OCI-M2 (cell line): ENCODE results near the gene ITCH.
"Not testable (repeated sequence)": the region's sequence is repeated elsewhere in the genome, so short reads cannot be mapped to it uniquely, and the experiment has no call there.

Experiments used
- DNase-seq: peaks from one replicate; lab custom pipeline; 2025; ENCODE audit not compliant: unreplicated experiment; lab: John Stamatoyannopoulos, UW

Gene ITCH

GRCh38 chr20:34377072-34377847 is 14.2 kb downstream of the ITCH start:
- DNase-seq, result no peak

GRCh38 chr20:34382174-34382573 is 19.1 kb downstream of the ITCH start:
- no peak for DNase-seq

GRCh38 chr20:34382877-34383455 is 19.9 kb downstream of the ITCH start:
- not testable (repeated sequence) for DNase-seq

DNA sequence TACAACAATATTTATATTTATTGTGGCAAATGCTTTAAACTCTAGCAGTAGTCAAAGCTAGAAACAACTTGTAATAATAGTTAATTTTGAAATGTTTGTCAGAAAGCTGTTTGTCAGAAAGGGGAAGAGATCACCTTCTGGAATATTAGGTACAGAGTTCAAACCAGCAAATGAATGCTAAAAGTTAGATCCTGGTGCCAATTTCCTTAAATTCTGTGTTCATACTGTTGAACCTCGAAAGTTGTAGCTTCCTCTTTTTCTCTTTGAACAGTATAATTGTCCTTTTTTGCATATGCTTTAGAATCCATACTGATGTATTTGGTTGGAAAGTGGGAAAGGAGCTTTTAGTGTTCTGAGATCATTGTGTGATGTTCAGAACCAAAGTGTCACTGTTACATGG is 22.4 kb downstream of the ITCH start:
- DNase-seq, result no peak

DNA sequence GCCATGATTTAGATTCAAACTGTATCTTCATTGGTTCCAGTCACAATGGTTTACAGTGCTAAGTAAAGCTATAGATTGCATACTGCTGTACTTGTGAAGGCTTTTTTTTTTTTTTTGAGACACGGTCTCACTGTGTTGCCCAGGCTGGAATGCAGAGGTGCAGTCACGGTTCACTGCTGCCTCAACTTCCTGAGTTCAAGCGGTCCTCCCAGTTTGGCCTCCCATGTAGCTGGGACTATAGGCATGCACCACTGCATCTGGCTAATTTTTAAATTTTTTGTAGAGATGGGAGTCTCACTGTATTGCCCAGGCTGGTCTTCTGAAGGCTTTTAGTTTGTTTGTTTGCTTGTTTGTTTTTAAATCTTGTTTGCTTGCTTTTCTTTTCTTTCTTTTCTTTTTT is 24.9 kb downstream of the ITCH start:
- no peak for DNase-seq

DNA sequence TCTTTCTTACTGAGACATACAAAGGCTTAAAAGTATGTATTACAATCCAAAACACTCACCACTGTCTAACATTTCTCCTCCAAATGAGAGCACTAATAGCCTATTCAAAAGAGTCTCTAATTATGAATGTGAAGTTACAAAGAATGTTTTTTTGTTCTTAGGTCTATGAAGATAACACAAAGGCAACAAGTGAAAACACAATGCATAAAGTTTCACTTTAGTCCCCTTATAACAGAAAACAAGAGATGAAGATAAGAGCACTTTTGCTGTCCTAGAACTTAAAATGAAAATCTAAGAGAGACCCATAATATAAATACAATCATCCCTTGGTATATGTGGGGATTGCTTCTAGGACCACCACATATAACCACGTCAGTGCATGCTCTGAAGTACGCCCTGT is 25.6 kb downstream of the ITCH start:
- no peak for DNase-seq

DNA sequence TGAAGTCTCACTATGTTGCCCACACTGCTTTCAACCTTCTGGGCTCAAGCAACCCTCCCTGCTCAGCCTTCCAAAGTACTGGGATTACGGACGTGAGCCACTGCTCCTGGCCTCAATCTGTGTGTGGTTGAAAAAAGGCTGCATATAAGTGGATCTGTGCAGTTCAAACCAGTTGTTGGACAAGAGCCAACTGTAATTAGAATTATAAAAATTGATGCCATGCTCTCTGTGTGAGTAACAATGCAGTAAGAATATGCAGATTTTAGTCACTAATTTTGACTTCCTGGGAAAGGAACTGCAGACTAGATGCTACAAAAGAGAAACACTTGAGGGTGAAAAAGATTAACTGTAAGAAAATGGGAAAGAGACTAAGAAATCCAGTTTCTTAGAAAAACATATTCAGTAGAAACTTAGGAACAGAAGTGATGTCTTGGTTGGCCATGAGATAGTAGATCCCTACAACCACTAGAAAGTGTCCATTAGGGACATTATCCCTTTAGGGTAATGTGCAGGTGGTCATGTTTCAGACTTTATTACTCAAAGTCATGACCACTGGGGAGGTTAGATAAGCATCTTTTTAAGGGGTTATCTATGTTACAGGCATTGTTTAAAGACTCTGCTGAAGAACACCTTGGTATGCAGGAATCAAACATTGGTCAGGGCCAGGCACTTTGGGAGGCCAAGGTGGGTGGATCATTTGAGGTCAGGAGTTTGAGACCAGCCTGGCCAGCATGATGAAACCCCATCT is 26.3 kb downstream of the ITCH start:
- DNase-seq, result no peak

GRCh38 chr20:34389954-34390555 is 27.0 kb downstream of the ITCH start:
- no peak for DNase-seq

DNA sequence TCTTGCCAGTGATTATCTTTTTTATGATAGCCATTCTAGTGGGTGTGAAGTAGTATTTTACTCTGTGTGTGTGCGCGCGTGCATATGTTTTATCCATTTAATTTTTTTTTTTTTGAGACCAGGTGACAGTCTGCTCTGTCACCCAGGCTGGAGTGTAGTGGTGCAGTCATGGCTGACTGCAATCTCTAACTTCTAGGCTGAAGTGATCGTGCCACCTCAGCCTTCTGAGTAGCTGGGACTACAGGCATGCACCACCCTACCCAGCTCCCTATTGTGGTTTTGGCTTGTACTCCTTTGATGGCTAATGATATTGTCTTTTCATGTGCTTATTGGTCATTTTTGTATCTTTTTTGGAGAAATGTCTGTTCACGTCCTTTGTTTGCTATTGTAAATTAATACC is 33.3 kb downstream of the ITCH start:
- no peak for DNase-seq

- DNase-seq, result no peak
Observed at GRCh38 chr20:34397096-34397495, 34.0 kb downstream of the ITCH start.

DNA sequence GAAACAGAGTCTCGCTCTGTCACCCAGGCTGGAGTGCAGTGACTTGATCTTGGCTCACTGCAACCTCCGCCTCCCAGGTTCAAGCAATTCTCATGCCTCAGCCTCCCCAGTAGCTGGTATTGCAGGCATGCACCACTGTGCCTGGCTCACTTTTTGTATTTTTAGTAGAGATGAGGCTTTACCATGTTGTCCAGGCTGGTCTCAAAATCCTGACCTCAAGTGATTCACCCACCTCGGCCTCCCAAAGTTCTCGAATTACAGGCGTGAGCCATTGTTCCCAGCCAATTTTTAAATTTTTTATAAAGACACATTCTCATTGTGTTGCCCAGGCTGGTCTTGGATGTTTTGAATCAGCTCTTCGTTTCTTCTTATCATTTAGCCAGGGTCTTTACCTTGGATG is 37.7 kb downstream of the ITCH start:
- not testable (repeated sequence) for DNase-seq

DNA sequence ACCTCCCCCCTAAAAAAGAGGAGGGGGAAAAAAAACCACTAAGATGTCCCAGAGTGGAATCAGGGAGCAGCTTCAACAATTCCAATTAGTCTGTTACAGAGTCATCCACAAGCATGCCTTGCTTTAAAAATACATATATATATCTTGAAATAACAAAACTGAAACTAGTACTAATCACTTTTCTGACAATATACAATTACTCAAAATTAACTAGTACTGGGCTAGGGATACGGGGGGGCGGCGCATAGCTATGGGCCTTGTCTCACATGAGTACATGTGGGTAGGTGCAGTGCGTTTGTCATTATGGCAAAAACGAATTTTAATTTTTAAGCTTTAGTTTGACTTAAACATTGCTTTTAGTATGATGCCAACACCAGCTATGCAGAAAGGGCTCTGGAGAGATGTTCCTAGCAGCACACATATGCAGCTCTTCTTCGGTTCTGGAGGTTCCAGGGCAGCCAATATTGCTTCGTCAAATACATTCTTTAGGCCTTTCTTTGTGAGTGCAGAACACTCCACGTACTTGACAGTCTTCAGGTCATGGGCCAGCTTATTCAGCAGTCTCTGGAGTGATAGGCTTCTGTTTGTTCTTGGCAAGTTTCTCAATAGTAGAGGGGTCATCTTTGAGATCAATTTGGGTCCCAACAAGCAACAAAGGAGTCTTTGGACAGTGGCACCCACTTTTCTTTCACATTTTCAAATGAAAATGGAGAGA is 38.8 kb downstream of the ITCH start:
- DNase-seq, result no peak

GRCh38 chr20:34402461-34402860 is 39.4 kb downstream of the ITCH start:
- DNase-seq, result no peak

DNA sequence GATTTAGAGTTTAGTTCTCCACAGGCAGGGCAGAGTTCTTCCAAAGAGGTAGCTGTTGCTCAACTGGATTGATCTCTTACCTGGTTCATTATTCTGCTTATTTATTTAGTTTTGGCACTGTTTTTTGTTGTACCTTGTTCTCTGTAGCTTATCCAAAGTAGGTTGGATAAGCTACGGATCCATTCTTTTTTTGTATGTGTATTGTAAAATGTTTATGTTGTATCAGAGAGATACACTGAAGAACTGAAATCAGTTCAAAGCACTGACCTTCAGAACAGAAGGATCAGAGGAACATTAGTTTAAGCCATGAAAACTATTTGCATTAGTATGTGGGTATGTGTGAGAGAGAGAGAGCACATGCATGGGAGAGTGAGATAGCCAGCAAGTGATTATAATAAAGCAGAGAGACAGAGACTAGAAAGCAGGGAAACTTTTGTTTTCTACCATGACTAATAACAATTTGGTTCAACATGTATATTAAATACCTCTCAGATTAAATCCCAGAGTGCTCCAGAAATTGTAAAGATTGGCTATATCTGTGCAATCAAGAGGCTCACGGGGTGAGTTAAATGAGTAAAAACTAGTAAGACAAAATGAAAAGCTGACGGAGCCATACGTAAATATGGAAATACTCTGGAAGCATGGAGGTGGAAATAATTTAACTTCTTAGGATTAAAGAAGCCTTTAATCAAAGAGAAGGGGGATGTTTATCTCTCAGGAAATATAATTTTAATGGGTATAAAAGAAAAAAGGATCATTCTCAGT is 40.2 kb downstream of the ITCH start:
- DNase-seq, result no peak

- DNase-seq, result no peak
Observed at GRCh38 chr20:34403908-34404307, 40.8 kb downstream of the ITCH start.

DNA sequence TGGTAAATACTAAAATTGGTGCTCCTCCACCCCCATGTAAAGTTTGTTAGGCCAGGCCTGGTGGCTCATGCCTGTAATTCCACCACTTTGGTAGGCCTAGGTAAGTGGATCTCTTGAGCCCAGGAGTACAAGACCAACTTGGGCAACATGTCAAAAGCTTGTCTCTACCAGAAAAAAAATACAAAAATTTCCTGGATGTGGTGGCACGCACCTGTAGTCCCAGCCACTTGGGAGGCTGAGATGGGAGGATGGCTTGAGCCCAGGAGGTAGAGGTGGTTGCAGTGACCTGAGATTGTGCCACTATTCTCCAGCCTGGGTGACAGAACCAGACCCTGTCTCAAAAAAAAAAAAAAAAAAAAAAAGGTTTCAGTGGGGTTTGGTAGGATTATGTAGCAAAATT is 41.7 kb downstream of the ITCH start:
- no peak for DNase-seq

DNA sequence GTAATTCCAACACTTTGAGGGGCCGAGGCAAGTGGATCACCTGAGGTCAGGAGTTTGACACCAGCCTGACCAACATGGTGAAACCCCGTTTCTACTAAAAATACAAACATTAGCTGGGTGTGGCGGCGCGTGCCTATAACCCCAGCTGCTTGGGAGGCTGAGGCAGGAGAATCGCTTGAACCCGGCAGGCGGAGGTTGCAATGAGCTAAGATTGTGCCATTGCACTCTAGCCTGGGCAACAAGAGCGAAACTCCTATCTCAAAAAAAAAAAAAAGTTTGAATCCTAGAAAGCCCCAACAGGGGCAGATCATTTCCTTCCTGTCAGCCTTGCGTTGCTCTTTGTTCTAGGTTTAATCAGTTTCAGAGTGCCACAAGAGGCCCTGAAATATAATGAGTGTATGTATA is 42.2 kb downstream of the ITCH start:
- not testable (repeated sequence) for DNase-seq

- not testable (repeated sequence) for DNase-seq
Observed at GRCh38 chr20:34405942-34406341, 42.9 kb downstream of the ITCH start.

DNA sequence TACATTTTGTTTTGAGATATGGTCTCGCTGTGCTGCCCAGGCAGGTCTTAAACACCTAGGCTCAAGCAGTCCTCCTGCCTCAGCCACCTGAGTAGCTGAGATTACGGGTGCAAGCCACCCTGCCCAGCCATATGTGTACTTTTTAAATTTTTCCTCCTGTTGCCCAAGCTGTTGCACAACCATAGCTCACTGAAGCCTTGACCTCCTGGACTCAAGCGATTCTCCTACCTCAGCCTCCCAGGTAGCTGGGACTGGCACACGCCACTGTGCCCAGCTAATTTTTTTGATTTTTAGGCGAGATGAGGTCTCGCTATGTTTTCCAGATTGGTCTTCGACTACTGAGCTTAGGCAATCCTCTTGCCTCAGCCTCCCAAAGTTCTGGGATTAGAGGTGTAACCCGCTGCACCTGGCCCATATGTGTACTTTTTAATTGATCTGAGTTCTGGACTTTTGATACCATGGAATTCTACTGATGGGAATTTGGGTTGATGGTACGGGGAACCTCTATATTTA is 44.9 kb downstream of the ITCH start:
- no peak for DNase-seq

DNA sequence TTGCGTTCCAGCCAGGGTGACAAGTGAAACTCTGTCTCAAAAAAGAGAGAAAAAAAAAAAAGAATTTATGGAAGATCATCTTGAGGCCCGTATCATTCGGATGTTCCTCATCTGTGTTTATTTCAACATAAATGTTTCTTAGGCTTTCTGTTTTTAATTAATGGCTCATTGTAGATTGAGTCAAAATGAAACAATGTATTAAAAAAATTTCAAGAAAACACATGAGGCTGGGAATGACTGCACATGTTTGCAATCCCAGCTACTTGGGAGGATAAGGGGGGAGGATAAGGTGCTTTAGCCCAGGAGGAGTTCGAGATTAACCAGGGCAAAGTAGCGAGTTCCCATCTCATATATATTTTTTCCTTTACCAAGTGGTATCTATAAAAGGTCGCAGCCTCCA is 47.3 kb downstream of the ITCH start:
- no peak for DNase-seq
